Left forelimb (tissue), 1 donor: Measurements from ENCODE around the gene PRKN.
"Not testable (repeated sequence)": the region's sequence is repeated elsewhere in the genome, so short reads cannot be mapped to it uniquely, and the experiment has no call there.

Source experiments
- DNase-seq: peaks from one replicate; pipeline ENCODE4 v3.0.0-alpha.2; 2018; ENCODE audit warnings: low spot score

The PRKN gene

GRCh38 chr6:161901740-161902426 is 825.7 kb downstream of the PRKN start:
- DNase-seq = no peak

- DNase-seq = no peak
These were observed 833.1 kb downstream of the PRKN start for GRCh38 chr6:161894436-161894835.

- no peak for DNase-seq
These were observed 836.0 kb downstream of the PRKN start for GRCh38 chr6:161891542-161891941.

- no peak for DNase-seq
These were observed 836.7 kb downstream of the PRKN start for GRCh38 chr6:161890832-161891297.

DNA sequence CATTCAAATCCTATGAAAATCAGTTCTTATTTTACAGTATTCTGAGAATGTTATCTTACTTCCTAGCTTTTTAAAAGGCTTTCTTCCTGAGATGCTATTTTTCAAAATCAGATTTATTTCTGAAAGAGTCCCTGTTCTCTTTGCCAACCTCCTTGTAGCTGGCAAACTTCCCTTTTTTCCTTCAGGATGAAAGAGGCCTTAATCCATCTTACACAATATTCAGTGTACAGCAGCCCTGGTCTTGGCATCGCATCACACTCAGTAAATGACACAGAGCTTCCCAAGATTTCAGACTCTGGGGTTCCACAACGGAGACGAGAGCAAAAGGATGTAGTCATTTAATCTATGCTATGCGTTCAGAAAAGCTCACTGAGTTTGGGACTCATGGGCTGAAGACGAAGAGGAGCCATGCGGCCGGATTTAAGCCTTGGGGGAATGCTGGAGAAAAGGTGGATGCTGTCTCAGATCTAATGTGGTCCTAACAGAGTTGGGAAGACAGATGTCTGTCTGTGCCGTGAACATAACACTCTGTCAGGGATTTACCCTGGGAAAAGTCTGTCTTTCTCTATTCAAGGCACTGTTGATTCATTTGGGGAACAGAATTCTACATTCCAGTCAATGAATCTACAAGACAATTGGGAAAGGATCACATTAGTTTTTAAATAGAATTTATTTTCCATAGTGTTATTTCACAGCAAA is 837.3 kb downstream of the PRKN start:
- DNase-seq = no peak

DNA sequence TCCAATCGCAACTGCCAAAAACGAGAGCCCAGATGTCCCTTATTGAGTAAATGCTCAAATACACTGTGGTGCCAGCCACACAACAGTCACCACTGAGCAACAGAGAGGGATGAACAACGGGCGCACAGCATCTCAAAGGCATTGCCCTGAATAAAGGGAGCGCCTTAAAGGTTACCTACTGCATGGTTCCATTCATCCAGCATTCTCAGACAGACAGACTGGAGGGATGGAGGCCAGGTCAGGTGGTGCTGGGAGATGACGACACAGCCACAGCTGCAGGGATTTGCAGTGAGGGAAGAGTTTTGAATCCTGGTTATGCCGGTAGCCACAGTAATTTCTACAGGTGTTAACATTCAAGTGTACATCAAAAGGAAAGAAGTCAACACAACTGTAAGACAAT is 838.2 kb downstream of the PRKN start:
- DNase-seq = no peak

DNA sequence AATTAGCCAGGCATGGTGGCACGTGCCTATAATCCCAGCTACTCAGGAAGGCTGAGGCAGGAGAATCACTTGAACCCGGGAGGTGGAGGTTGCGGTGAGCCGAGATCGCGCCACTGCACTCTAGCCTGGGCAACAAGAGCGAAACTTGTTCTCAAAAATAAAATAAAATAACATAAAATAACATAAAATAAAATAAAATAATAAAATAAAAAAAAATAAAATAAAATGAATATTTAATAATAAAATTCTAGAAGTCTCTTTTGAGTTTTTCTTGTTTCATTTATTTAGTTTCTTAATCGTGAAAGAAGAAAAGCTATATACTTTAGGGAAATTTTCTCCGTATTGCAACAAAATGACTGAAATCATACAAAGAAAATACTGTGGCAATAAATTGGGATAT is 841.0 kb downstream of the PRKN start:
- DNase-seq = not testable (repeated sequence)

DNA sequence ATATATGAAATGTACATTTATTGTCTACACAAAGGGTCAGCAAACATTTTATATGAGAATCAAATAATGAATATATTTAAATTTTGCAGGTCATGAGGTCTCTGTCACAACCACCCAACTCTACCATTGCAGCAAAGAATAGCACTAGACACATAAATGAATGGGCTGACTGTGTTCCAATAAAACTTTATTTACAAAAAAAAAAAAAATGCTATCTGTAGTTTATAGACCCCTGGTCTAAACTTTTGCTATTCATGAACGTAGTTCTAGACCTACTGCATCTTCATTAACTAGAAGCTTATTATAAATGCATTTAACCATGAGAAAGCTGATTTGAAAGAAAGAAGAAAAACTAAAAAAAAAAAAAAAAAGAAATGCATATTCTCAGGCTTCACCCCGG is 842.8 kb downstream of the PRKN start:
- no peak for DNase-seq

GRCh38 chr6:161882196-161882765 is 845.3 kb downstream of the PRKN start:
- no peak for DNase-seq

GRCh38 chr6:161880056-161880455 is 847.5 kb downstream of the PRKN start:
- DNase-seq = no peak

- no peak for DNase-seq
These were observed 851.3 kb downstream of the PRKN start for GRCh38 chr6:161876231-161876630.

GRCh38 chr6:161870236-161870901 is 857.2 kb downstream of the PRKN start:
- DNase-seq = no peak

DNA sequence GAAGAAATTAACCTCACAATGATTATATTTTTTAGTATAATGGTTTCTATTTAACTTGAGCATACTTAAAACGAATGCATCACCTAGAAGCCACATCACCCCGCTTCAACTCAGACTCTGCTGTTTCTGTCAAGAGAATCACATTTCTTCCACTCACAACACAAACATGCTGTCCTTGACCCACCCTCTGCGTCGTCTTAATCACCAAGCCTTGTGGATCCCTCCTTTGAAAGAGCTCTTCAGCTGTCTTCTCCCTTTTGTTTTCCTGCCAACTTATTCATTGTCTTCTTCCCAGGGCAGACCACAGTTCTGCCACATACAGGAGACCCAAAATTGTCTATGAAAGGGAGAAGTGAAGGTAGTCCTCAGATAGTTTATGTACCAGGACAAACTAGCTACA is 858.1 kb downstream of the PRKN start:
- DNase-seq = no peak

DNA sequence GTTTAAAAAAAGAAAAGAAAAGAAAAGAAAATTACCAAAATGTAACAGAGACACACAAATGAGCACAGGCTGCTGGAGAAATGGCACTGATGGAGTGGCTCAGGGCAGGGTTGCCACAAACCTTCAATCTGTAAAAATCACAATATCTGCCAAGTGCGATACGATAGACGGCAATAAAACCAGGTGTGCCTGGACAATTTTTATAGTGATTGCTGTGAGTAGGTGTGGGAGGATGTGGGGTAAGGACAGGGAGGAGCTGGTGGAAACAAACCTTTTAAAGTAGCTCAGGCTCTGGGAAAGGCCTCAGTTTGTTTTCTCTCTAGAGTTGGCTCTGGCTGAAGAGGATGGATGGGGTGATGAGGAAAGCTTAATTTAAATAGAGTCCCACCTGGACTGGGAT is 861.0 kb downstream of the PRKN start:
- no peak for DNase-seq

DNA sequence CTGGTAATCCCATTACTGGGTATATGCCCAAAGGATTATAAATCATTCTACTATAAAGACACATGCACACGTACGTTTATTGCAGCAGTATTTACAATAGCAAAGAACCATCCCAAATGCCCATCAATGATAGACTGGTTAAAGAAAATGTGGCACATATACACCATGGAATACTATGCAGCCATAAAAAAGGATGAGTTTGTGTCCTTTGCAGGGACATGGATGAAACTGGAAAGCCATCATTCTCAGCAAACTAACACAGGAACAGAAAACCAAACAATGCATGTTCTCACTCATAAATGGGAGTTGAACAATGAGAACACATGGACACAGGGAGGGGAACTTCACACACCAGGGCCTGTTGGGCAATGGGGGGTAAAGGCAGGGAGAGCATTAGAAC is 866.5 kb downstream of the PRKN start:
- DNase-seq = not testable (repeated sequence)

GRCh38 chr6:161853657-161854056 is 873.9 kb downstream of the PRKN start:
- DNase-seq = no peak

DNA sequence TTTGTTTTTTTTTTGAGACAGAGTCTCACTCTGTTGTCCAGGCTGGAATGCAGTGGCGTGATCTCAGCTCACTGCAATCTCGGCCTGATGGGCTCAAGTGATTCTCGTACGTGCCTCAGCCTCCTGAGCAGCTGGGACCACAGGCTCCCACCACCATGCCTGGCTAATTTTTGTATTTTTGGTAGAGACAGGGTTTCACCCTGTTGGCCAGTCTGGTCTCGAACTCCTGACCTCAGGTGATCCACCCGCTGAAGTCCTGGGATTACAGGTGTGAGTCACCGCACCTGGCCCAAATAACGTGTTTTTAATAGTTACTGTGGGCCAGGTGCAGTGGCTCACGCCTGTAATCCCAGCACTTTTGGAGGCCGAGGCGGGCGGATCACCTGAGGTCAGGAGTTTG is 876.1 kb downstream of the PRKN start:
- DNase-seq = not testable (repeated sequence)

GRCh38 chr6:161850562-161850961 is 877.0 kb downstream of the PRKN start:
- DNase-seq = no peak

DNA sequence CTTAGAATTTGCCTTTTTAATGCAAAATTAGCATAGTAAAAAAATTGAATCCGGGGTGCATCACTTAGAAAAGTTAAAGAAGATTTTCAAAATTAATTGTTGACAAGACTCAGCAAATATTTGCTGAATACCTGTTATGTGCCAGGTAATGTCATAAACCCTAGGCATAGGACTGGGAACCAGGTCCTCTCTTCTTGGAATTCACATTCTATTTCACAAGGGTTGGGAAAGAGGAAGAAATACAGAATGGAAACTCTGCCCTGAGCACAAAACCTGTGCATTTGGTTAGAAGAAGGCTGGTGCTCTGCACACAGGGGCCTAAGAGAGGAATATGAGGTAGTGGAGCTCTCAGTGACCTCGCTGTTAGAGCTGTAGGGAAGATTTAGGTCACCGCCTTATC is 879.9 kb downstream of the PRKN start:
- no peak for DNase-seq

DNA sequence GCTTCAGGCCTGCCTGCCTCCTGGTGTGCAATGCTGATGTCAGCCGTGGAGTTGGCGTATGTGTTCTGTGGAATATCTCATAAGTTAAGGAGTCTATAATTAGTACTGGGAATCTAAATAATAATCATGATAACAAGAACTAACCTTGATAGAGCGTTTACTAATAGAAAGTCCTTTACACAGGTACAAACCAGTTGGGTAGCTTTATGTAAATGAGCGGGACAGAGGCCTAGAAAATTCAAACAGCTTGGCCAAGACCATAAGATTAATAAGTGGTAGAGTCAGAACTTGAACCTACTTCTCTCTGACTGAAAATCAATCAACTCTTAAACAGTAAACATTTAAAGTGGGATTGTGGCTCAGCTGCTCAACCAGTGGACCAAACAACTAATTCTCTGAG is 882.8 kb downstream of the PRKN start:
- DNase-seq = no peak

DNA sequence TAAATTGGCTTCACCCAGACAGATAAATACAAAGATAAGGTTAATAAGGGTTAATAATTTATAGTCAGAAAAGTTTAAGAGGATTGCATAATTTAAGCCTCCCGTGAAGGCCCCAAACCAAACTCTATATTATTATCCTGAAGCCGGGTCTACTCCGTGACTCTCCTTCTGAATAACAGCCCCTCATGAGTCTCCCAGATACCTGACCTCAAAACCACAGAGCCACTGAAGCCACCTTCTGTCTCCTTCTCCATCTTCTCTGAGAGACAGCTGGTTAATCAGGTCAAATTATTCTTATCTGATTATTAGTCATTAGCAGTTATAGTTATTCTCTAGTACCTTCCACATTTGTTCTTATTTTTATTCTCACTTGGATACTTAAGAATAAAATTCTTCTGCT is 884.5 kb downstream of the PRKN start:
- DNase-seq = no peak

DNA sequence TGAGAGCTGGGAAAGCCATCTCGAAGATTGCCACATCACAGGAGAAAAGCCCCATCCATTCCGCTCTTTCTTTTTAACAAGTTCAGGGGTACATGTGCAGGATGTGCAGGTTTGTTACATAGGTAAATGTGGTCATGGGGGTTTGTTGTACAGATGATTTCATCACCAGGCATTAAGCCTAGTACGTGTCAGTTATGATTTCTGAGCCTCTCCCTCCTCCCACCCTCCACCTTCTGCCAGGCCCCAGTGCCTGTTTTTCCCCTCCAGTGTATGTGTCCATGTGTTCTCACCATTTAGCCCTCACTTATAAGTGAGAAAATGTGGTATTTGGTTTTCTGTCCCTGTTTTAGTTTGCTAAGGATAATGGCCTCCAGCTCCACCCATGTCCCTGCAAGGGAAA is 887.2 kb downstream of the PRKN start:
- no peak for DNase-seq
